Transverse colon (tissue), 4 donors: ENCODE results near the gene ALDH1L2.

Experiments used
- CTCF ChIP-seq, 5 experiments: fragments of 200-600 bp in 3 of 5; fragments of 450-650 bp in 2 of 5; sonication (generic) in 3 of 5; IDR thresholded peaks; 1 replicate in 2 of 5; 2 replicates in 3 of 5; pipeline ENCODE4 v1.5.1; 2016 to 2017; ENCODE audit warnings: antibody characterized with exemption in 5 of 5, inconsistent platforms in 3 of 5, mild to moderate bottlenecking in 2 of 5, moderate library complexity in 1 of 5
- POLR2A ChIP-seq: fragments of 450-650 bp; IDR thresholded peaks from one replicate; pipeline ENCODE4 v1.6.1; 2016; ENCODE audit warnings: antibody characterized with exemption, mild to moderate bottlenecking, moderate library complexity
- POLR2AphosphoS5 ChIP-seq, 3 donors: sonication (generic); formaldehyde crosslinking; IDR thresholded peaks; one replicate each; pipeline ENCODE4 v1.6.1; 2016; ENCODE audit warnings: antibody characterized with exemption in 3 of 3

- no peak for TF ChIP-seq CTCF (IDR thresholded peaks at IDR 0.05)
- TF ChIP-seq POLR2A = no peak
- TF ChIP-seq POLR2AphosphoS5 (IDR thresholded peaks at IDR 0.05) = no peak
Measured at GRCh38 chr12:105078712-105079570, 5.3 kb downstream of the ALDH1L2 start.
